ENCODE data around the gene NUP214.
"Not testable (repeated sequence)": the region's sequence is repeated elsewhere in the genome, so short reads cannot be mapped to it uniquely, and the experiment has no call there.

The NUP214 gene

DNA sequence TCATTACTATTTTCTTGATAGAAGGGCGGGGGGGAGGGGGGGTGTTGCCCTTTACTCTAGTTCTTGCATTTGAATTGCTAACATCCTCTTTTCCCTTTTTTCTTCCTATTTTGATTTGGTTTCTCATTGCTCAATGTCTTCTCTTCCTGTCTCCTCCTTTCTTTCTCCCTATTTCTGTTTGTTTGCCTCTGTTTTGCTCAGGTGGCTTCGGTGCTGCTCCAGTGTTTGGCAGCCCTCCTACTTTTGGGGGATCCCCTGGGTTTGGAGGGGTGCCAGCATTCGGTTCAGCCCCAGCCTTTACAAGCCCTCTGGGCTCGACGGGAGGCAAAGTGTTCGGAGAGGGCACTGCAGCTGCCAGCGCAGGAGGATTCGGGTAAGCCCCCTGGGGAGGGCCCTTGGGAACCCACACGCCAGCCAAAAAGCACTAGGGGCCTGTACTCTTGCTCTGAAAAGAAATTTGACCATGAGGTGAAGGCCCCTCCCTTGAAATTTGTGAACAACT is 102.6 kb downstream of the NUP214 start:
- FAIRE-seq, result no peak
- no peak for DNase-seq (ENCODE audit: insufficient read length, low spot score)

DNA sequence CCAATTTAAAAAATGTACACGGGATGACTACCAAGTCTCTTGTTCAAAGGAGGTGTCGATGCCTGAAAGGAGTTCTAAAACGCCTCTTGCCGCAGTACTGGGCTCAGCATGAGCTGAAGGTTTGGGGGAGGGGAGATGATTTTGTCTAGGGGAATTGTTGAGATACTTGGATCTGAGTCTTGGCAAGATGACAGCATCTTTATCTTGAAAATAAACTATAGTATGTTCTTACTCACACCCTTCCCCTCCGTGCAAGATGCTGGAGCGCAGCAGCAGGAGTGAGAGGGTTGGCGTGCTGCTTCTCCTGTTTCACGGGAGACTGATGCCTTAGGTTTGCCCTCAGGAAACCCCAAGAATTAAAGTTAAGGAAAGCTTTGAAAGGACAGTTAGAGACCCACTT is 103.6 kb downstream of the NUP214 start:
- DNase-seq (ENCODE audit: insufficient read length, low spot score) (no peak), FAIRE-seq (no peak)

DNA sequence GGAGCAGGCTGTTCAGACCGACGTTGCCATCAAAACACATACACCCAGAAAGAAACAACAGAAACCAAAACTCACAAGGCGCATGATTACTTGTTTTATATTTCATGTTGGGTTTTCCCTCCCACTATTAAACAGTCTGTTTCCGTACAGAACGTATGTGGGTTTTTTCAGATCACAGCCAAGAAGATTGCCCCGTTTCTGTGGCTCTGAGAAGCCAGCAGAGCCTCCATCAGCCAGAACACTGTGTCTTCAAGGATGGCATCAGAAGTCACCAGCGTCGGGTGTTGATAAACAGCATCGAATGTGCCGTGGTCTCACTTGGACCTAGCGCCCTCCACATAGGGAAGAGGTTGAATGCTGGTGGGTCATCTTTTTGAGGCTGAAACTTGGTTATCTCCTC is 108.2 kb downstream of the NUP214 start:
- DNase-seq (ENCODE audit: insufficient read length, low spot score), result no peak
- FAIRE-seq, result no peak

DNA sequence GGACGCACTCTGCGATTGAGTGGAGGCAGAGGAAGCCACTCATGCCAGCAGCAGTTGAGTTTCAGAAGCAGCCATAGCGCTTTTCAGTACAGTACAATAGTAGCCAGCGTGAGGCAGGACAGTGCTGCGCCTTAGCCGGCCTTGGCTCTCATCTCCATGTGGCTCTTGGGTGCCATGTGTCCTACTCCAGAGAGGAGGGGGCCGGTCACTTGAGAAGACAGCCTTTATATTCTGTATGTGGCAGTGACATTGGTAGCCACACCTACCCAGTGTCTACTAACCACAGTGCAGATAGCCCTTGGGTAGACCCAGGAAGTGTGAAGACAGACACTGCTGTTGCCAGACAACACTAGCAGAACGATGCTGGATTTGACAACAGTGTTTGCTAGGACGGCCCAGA is 108.6 kb downstream of the NUP214 start:
- FAIRE-seq, result no peak
- DNase-seq (ENCODE audit: insufficient read length, low spot score), result no peak

DNA sequence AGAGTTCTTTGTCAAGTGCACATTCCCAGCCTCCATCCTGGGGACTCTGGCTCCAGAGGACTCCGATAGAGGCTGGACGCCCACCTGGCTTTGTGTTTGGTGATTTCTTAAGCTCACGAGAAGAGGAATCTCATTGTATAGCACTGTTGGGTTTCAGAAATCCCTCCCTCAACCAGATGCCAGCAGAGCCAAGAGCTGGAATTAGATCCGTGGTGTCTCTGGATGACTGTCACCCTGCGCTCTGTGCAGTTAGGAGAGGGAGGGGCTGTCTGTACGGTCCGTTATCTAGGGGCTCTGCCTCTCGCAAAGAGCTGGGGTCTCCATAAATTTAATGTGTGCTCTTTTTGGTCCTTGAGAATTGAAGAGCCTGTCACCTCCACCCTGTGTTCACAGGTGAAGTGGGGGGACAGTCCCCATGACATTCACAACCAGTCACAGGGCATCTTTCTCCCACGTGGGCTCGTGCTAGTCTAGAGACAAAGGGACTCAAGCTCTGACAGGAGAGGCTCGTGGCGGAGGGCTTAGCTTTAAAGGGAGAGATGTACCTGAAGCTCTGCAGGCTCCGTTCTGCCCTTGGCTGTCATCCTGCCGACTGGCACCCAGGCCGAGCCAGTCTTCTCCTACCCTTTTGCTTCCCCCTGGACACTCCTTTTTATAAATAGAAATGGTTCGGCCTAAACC is 109.6 kb downstream of the NUP214 start:
- DNase-seq (ENCODE audit: insufficient read length, low spot score) (no peak), FAIRE-seq (no peak)

DNA sequence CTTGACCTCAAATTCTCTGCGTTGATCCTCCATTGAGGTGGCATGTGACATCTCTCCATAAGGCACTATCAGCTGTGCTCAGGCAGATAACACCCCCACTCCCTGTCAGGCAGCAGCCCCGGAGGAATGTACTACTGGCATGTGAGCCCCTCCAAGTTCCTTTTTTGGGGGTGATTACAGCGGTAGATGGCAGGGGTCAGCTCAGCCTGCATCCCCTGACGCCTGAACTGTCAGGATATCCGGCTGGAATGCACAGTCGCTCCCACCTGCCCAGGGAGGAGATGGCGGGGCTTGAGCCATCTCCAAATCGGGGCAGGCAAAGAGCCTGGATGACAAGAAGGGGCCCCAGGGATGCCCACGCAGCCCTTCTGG is 110.1 kb downstream of the NUP214 start:
- no peak for DNase-seq (ENCODE audit: insufficient read length, low spot score)
- no peak for FAIRE-seq

DNA sequence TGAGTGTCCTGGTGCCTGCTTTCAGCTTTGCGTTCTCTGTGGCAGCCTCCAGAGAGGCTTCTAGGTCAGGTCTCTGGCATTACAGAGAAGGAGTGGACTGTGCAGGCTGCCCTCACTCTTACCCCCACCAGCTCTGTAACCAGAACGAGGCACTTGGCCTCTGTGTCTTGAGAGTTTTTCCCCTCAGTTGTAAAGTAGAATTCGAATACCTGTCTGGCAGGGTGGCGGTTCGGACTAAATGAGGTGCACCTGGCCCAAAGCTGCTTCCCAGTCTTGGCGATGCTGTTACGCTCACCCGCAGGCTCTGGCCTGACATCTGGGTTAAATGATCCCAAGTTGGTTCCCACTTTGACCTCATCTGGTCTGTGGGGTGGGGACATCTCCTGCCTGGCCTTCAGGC is 110.8 kb downstream of the NUP214 start:
- no peak for FAIRE-seq
- no peak for DNase-seq (ENCODE audit: insufficient read length, low spot score)

DNA sequence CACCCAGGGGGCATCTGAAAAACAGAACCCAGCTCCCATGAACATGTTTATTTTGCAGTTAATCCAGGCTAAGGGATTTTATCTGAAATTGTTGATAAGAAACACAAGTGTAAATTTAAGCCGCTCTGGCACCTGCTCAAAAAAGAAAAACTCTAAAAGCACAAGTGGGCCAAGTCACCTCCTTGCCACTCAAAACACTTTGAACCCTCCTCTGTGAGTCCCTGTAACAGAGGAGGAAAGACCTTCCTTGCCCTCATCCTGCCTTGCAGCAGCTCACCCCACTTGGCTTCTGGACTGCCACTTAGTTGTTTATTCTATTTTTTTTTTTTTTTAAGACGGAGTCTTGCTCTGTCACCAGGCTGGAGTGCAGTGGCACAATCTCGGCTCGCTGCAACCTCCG is 111.4 kb downstream of the NUP214 start:
- DNase-seq (ENCODE audit: insufficient read length, low spot score) (no peak), FAIRE-seq (no peak)

DNA sequence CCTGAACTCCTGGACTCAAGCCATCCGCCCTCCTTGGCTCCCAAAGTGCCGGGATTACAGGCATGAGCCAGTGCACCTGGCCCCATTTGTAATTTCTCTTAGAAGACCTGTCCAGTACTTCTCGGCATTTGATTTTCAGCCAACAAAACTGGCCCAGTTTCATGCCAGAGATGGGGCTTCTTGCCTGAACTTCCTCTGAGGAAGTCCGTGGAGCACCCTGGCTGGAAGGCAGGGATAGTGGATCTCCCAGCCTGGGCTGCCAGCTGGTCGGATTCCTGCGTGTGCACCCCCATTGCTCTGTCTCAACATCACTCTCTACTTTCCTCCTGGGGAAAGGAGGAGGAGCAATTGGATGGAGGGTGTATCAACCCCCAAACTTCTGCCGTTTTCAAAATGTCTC is 111.9 kb downstream of the NUP214 start:
- FAIRE-seq (no peak), DNase-seq (ENCODE audit: insufficient read length, low spot score) (no peak)

DNA sequence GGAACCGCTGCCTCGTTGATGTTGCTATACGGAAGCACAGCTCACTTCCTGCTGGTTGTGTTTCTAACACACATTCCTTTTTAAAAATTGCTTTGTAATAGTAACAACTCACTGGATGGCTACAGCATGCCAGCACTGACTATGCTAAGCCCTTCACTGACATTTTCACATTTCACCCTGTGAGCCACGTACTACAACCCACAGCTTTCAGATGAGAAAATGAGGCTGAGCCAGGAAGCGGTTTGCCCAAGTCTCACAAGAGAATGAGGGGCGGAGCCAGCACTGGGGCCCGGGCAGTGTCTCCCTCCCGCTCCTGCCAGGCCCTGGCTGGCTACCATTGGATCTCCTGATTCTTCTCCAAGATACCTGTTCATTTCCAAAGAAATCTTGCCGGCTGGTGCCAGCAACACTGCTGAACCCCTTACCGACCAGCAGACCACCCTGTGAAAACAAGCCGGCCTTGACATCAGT is 112.6 kb downstream of the NUP214 start:
- peak; percentile 99 for FAIRE-seq
- DNase-seq (ENCODE audit: insufficient read length, low spot score), result peak; percentile 75

DNA sequence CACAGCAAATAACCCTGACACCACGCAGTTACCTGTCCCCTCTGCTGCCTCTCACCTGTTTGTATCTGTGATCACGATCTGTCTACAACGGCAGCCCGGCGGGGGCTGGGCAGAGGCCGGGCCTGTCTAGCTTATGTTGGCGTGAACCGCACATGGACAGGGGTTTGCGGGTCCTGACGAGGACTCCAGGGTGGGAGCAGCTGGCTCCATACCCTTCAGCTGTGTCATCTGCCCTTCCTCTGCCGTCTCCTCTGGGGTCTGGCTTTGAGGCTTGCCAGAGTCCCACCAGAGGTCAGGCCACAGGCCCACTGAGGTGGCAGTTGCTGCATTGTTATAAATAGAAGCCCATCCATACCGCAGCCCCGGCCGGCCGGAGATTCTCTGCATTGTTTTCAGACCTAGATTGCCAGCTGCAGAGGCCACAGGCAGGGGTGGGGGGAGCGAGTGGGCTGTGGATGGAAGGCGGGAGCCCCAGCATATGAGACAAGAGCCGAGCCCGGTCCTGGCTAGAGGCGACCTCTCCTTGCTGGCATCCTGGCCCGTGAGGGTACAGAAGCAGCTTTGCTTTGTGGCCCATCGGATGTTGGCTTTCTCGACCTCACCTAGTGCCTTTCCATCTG is 113.1 kb downstream of the NUP214 start:
- FAIRE-seq (peak; percentile 26), DNase-seq (ENCODE audit: insufficient read length, low spot score) (no peak)

DNA sequence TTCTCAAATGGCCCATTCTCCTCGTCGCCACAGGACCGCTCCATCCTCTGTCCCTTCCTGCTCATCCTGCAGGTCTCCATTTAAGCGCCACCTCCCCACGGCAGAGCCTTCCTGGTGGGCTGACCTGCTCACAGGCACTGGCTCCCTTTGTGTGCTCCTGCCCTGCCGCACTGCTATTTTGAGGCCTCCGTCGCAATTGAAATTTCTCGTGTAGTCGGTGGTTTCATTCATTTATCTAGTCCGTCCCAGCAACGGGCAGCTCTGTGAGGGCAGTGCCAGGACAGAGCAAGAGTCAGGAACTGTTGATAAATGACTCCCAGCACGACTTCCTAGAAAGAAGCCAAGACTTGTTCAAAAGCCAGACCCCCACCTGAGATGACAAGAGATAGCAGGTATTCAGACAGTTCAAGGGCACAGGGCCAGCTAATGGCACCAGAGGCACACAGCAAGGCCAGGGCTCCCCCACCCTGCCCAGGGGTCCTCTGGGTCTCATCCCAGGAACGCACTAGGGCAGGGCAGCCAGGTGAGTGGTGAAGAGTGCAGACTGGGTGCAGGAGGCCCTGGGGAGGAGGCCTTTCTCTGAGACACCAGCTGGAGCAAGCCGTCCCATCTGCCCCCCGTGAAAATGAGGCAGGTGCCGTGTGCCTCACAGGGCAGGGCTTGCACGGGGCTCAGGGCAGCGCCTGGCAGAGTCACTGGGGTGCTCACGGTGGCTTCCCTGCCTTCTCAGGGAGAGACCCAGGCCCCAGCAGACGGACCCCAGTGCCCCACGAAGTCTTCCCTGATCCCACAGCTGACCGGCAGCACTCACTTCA is 114.0 kb downstream of the NUP214 start:
- FAIRE-seq, result no peak

DNA sequence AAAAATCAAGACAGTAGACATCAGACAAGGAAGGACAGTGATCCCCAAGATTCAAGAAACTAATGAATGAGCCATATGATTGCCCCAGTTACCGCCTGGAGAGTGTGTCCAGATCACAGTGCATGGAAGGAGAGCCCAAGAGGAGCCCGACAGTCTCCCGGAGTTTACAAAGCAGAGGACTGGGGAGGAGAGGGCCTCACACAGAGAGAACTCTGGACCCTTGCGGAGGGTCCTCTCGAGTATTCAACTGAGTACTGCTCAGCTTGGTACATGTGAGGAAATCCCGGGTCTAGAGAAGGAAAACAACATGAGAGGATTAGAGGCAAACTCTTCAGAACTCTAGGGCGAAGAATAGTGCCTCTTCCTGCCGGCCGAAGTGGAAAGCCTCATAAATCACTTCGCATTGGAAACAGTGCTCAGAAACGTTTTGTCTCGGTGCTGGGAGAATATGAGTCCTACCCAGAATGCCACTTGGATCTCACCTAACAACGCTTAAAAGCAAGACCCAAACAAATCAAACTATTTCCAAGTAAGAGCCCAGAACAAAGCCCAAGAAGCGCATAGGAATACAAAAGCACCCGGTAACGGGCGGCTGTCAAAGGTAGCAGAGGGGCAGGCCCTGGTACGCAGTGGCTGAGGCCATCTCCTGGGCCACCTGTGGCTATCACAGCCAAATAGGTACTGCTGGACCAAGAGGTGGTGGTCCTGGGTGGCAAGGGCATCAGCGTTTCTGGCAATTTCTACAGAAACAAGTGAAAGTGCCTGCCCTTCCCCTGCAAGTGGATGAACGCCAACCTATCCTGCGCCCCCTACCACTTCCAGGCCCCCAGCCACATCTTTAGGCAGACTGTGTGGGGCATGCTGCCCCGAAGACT is 114.9 kb downstream of the NUP214 start:
- no peak for DNase-seq (ENCODE audit: insufficient read length, low spot score)
- no peak for FAIRE-seq

More for the DNA sequence above, 114.0 kb downstream of the NUP214 start:
- no peak for DNase-seq (ENCODE audit: insufficient read length, low spot score)

DNA sequence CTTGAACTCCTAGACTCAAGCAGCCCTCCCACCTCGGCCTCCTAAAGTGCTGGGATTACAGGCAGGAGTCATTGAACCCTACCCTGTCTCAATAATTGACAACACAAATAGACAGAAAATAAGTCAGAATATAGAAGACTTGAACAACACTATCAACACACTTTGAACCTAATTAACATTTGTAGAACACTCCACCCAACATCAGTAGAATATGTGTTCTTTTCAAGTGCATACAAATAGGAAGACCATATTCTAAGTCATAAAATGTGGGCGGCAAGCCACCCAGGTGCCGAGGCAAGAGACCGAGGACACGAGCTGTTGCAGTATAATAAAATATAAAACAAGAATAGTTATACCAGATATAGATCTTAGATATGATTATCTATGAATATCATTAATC is 118.9 kb downstream of the NUP214 start:
- not testable (repeated sequence) for FAIRE-seq

DNA sequence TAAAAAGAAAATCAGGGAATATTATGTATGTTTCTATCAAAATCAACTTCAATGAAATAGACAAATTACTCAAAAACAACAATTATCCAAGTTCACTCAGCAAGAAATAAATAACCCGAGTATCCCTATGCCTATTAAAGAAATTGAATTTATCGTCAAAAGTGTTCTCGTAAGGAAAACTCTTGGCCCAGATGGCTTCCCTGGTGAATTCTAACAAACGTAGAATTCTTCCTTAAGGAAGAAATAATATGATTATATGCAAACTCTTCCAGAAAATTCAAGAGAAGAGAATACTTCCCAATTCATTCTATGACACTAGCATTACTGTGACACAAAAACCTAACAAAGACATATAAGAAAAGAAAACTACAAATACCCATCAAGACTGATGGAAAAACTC is 121.2 kb downstream of the NUP214 start:
- no peak for FAIRE-seq
- DNase-seq (ENCODE audit: insufficient read length, low spot score), result no peak

More for the DNA sequence above, 118.9 kb downstream of the NUP214 start:
- not testable (repeated sequence) for DNase-seq (ENCODE audit: insufficient read length, low spot score)

DNA sequence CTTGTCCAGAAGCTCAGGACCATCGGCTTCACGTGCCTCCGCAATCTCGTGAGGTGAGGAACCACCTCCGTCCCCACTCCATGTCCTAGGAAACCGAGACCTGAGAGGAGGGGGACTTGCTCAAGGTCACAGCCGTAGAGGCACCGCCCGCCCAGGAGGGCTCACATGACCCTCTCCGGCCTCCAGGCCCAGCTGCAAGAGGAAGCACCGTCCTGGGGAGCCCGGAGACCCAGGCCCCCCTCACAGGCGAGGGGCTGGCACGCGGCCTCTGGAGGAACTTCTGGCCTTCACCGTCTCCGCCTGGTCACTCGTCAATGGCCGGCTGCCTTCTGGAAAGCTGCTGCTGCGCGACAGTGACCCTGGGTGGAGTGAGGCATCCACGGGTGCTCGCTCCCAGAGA is 126.7 kb downstream of the NUP214 start:
- DNase-seq (ENCODE audit: insufficient read length, low spot score) (no peak), FAIRE-seq (no peak)

DNA sequence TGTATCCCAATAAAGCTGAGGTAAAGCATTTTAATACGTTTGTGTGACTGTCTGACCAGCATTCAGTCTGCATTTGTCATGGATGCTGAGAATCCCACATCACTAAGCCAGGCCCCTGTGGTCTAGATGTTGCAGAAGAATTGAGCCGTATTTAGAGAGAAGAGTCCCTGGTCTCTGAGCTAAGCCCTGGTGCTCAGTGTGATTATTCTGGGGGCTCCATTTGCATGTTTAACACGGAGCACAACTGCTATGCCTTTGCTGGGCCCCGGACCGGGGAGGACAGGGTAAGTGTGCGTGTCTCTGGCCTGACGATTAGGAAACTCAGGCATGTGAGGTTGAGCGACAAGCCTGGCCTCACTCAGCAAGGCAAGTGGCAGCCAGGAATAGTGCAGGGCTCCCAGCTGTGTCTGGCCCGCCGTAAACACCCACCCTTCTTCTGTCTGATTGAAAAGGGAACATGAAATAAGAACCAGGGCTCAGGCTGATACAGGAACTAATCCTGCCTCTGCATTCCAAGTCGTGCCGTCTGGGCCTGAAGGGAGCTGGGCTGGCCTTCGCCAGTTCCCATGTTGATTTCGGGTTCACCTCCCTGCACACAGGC is 128.6 kb downstream of the NUP214 start:
- FAIRE-seq (peak; percentile 66), DNase-seq (ENCODE audit: insufficient read length, low spot score) (no peak)

DNA sequence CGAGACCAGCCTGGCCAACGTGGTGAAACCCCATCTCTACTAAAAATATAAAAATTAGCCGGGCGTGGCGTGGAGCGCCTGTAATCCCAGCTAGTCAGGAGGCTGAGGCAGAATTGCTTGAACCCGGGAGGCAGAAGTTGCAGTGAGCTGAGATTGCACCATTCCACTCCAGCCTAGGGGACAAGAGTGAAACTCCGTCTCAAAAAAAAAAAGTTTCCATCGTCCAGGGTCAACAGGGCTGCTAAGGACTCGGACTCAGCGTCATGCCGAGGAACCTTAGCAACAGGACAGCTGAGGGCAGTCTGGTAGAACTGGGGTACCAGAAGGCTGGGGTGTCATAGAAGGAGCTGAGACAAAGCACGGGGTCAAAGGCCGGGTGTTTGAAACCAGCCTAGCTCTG is 129.2 kb downstream of the NUP214 start:
- DNase-seq (ENCODE audit: insufficient read length, low spot score), result no peak
- no peak for FAIRE-seq

DNA sequence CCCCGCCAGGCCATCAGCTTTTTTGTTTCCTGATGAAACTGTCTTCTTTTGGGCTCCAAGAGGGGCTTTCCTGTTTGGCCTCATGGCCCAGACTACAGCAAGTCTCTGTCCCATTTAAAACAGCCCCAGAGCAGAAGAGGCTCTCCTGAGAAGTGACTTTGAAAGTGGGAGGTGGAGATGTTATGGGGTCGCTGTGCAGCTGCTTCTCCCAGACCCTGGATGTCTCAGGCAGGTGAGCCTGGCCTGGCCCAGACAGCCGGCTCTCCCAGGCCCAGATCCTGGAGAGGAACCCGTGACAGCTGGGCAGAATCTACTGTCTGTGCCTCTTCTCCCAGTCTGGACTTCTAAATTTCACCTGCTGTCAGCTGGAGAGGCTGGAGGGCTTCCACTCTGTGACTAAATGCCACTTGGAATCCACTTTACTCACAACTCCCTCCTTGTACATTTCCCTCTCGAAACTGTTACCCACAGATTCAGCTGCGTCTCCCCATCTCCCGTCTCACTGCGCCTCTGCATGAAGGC is 130.4 kb downstream of the NUP214 start:
- FAIRE-seq (no peak), DNase-seq (ENCODE audit: insufficient read length, low spot score) (no peak)
